Mucosa of rectum (tissue), 2 donors: ENCODE results near the gene UVSSA.

Experiments used
- H3K27ac ChIP-seq, 2 donors: one replicate each; pipeline ENCODE4 v1.7.0; 2013; ENCODE audit warnings: inconsistent platforms in 2 of 2, low read depth in 2 of 2, low read length in 2 of 2
- H3K27me3 ChIP-seq, 2 donors: one replicate each; pipeline ENCODE4 v1.7.0; 2013; ENCODE audit warnings: low read length in 2 of 2; ENCODE audit not compliant: control insufficient read depth in 2 of 2, insufficient read depth in 2 of 2
- H3K36me3 ChIP-seq, 2 donors: one replicate each; pipeline ENCODE4 v1.7.0; 2013; ENCODE audit warnings: low read length in 2 of 2; ENCODE audit not compliant: control insufficient read depth in 2 of 2, insufficient read depth in 2 of 2
- H3K4me1 ChIP-seq, 2 donors: one replicate each; pipeline ENCODE4 v1.7.0; 2013; ENCODE audit warnings: low read length in 2 of 2, mild to moderate bottlenecking in 1 of 2; ENCODE audit not compliant: control insufficient read depth in 2 of 2, insufficient read depth in 2 of 2
- H3K4me3 ChIP-seq, 2 donors: one replicate each; pipeline ENCODE4 v1.7.0; 2013; ENCODE audit warnings: low read length in 2 of 2
- H3K9ac ChIP-seq, 2 donors: one replicate each; pipeline ENCODE4 v1.7.0; 2013; ENCODE audit warnings: low read length in 2 of 2, low read depth in 1 of 2, mild to moderate bottlenecking in 1 of 2
- H3K9me3 ChIP-seq, 2 donors: one replicate each; pipeline ENCODE4 v1.7.0; 2013; ENCODE audit warnings: low read length in 2 of 2; ENCODE audit not compliant: control insufficient read depth in 2 of 2
- donor health status: healthy.
- donor health status: Normal muscosa, but diverticular disease.

The UVSSA gene

GRCh38 chr4:1346781-1347409 lies at the start of gene UVSSA:
Gene UVSSA (plus strand): TSS chr4:1347208. CDS start chr4:1348092, 884 bp downstream.
- no peaks in the 10 kb centered on the region for H3K9me3 ChIP-seq
- H3K4me1 ChIP-seq, result peaks cover 23 to 25% of the 10 kb centered on the region in 2 donors
- H3K9ac ChIP-seq, result peak within 1 kb of the TSS; percentile 80 to 92
- H3K27ac ChIP-seq, result peak within 1 kb of the TSS; percentile 97 to 98
- H3K27me3 ChIP-seq, result no peaks in the 10 kb centered on the region
- H3K4me3 ChIP-seq, result peak within 1 kb of the TSS; percentile 80 to 83
- peaks cover 3 to 9% of the 10 kb centered on the region in 2 donors for H3K36me3 ChIP-seq

- no peaks in the 10 kb centered on the region for H3K9me3 ChIP-seq
- H3K4me3 ChIP-seq, result no peak overlapping the region
- peaks cover 0 to 5% of the 10 kb centered on the region in 2 donors for H3K4me1 ChIP-seq
- H3K9ac ChIP-seq, result no peak overlapping the region
- no peak overlapping the region for H3K27ac ChIP-seq
- peaks cover 26 to 40% of the 10 kb centered on the region in 2 donors for H3K36me3 ChIP-seq
- no peaks in the 10 kb centered on the region for H3K27me3 ChIP-seq
Observed at GRCh38 chr4:1297456-1298325, 49.3 kb upstream of the UVSSA start.

GRCh38 chr4:1298461-1298860 lies 48.5 kb upstream of the UVSSA start:
- H3K36me3 ChIP-seq, result peaks cover 26 to 41% of the 10 kb centered on the region in 2 donors
- no peak overlapping the region for H3K4me3 ChIP-seq
- H3K27me3 ChIP-seq, result no peaks in the 10 kb centered on the region
- no peaks in the 10 kb centered on the region for H3K9me3 ChIP-seq
- H3K27ac ChIP-seq, result no peak overlapping the region
- H3K9ac ChIP-seq, result no peak overlapping the region
- peaks cover 0 to 5% of the 10 kb centered on the region in 2 donors for H3K4me1 ChIP-seq

DNA sequence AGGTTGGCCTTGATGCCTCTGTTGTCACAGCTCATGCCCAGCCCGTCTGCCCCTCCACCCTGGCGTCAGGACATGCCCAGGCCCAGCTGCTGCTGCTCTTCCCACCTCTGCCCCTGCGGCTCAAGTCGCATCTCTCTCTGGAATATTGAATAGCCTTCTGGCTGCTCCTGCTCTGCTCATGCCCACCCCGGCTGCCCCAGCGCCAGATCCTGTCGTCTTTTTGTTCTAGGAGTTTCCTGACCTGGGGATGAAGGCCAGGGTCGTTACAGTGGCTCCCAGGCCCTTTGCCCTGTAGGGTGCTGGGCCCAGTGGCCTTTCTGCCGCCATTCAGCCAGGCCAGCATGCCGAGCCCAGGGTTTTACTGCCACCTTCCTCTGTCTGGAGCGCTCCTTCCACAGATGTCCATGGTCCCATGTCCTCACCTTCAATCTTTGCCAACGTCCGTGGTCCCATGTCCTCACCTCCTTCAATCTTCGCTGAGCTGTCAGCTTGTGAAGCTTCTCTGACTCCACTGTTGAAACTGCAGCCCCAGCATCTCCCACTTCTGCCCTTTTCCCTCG lies 47.6 kb upstream of the UVSSA start:
- H3K9ac ChIP-seq, result no peak overlapping the region
- no peaks in the 10 kb centered on the region for H3K9me3 ChIP-seq
- peaks cover 0 to 3% of the 10 kb centered on the region in 2 donors for H3K4me1 ChIP-seq
- H3K27ac ChIP-seq, result no peak overlapping the region
- H3K27me3 ChIP-seq, result no peaks in the 10 kb centered on the region
- H3K36me3 ChIP-seq, result peaks cover 26 to 39% of the 10 kb centered on the region in 2 donors
- H3K4me3 ChIP-seq, result no peak overlapping the region

- Histone ChIP-seq H3K9me3 (no peaks in the 10 kb centered on the region), H3K9ac (no peak overlapping the region), H3K4me3 (no peak overlapping the region), H3K27ac (peak overlapping the region; percentile 21 to 26), H3K36me3 (peaks cover 26 to 39% of the 10 kb centered on the region in 2 donors), H3K27me3 (no peaks in the 10 kb centered on the region), H3K4me1 (peaks cover 7% of the 10 kb centered on the region in 2 donors)
Observed at GRCh38 chr4:1300466-1301455, 46.2 kb upstream of the UVSSA start.

GRCh38 chr4:1302159-1302558 lies 44.8 kb upstream of the UVSSA start:
- peaks cover 25 to 33% of the 10 kb centered on the region in 2 donors for H3K36me3 ChIP-seq

GRCh38 chr4:1305261-1305711 lies 41.7 kb upstream of the UVSSA start:
- no peak overlapping the region for H3K9ac ChIP-seq
- peaks cover 10 to 11% of the 10 kb centered on the region in 2 donors for H3K36me3 ChIP-seq
- H3K4me1 ChIP-seq, result peaks cover 13 to 26% of the 10 kb centered on the region in 2 donors
- H3K4me3 ChIP-seq, result no peak overlapping the region
- peak overlapping the region; percentile 59 to 70 for H3K27ac ChIP-seq
- H3K27me3 ChIP-seq, result no peaks in the 10 kb centered on the region
- H3K9me3 ChIP-seq, result no peaks in the 10 kb centered on the region

More at GRCh38 chr4:1302159-1302558, 44.8 kb upstream of the UVSSA start:
- Histone ChIP-seq H3K27ac (no peak overlapping the region), H3K9ac (no peak overlapping the region), H3K9me3 (no peaks in the 10 kb centered on the region), H3K4me3 (no peak overlapping the region), H3K4me1 (peaks cover 7 to 13% of the 10 kb centered on the region in 2 donors), H3K27me3 (no peaks in the 10 kb centered on the region)

DNA sequence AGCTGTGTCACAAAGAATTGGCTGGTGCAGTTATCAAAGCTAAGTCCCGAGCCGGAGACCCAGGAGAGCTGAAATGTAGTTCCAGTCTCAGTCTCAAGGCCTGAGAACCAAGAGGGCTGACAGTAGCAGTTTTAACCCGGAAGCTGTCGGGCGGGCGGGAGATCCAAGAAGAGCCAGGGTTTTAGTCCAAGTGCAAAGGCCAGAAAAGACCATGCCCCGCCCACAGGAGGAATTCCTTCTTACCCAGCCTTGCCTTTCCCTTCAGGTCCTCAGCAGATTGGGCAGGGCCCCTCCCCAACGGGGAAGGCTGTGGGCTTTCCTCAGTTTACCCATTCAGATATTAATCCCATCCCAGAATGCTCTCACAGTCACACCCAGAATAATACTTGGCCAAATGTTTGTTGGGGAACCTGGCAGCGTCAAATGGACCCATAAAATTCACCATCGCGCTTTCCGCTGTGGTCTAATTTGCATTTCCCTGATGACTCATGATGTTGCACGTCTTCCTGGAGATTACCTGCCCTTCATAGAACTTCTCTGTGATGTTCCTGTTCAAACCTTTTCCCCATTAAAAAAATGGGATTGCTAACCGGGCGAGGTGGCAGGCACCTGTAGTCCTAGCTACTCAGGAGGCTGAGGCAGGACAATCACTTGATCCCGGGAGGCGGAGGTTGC lies 41.1 kb upstream of the UVSSA start:
- H3K4me1 ChIP-seq, result peaks cover 16 to 33% of the 10 kb centered on the region in 2 donors
- peaks cover 7 to 8% of the 10 kb centered on the region in 2 donors for H3K36me3 ChIP-seq
- H3K9me3 ChIP-seq, result no peaks in the 10 kb centered on the region
- H3K27me3 ChIP-seq, result no peaks in the 10 kb centered on the region
- H3K9ac ChIP-seq, result no peak overlapping the region
- H3K27ac ChIP-seq, result peak overlapping the region; percentile 59 to 70
- no peak overlapping the region for H3K4me3 ChIP-seq
